ENCODE data around the gene KIF5A. TPM values are rescaled to one million over a fixed set of nuclear protein-coding genes. Genes with fewer than 3 reads are reported as not detected.
A peak's percentile ranks its signal among the peaks of the same experiment; 100 is the strongest.

KIF5A gene
- total and polyA plus RNA-seq, 2 of the 4 experiments (the other 2 are of a cell fraction): 0.15 to 0.18 TPM

DNA sequence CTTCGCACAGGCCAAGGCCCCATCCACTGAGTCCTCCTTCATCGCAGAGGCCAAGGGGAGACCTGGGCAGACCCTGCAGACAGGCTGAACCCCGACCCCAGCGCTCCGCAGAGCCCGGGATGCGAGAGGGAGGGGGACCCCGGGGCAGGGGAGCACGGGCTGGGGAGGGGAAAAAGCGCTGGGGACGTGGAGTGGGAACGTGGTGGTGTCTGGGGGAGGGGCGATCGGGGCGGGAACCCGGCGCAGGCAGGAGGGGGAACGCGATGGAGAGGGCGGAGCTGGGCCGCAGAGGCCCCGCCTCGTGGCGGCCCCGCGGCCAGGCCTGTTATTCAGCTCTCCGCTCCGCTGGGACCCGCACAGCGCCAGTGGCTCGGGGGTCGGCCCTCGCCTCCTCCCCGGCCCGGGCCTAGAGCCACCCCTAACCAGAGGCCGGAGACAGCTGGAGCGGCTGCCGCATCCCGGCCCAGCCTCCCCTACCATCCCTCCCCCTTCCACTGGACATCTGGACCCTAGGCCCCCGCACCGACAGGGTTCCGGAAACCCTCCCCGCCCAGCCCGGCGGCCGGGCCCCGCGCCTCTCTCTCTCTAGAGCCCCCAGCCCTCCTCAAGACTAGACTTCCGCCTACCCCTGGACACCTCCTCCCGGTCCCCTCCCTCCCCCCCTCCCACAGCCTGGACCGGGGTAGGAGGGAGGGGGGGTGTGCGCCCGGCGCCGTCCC is 61.4 kb downstream of the KIF5A start, which contains the start of gene ARHGEF25:
Gene ARHGEF25, plus strand, starts transcription at position 328 of the 719 bp plus-strand sequence. CDS start 460 bp downstream, outside the sequence.
- H2AK5ac ChIP-seq (ENCODE audit: low read depth, low read length): peak within 1 kb of the TSS; percentile 75
- H3K9me1 ChIP-seq (ENCODE audit: insufficient read depth, low read length): peaks cover 11% of the 10 kb centered on the region; the same call in 1 of the 2 replicates
- dilution Hi-C loops (cut with HindIII; ENCODE audit: low sequenced_read_pairs, unreplicated experiment) (no loop called here), intact Hi-C loops (cut with micrococcal nuclease) (no loop called here), in situ Hi-C loops (cut with MboI; ENCODE audit: low sequenced_read_pairs) (no loop called here)
- H2BK5ac ChIP-seq (ENCODE audit: low read depth, low read length, poor library complexity, severe bottlenecking): peak within 1 kb of the TSS; percentile 49
- ChIA-PET POLR2A (ENCODE audit: unreplicated experiment) (interaction anchor here (0.6 kb wide), 2 partner anchors 11 to 117 kb away, joined by 3 to 4 read pairs; no protein-coding TSS in a partner anchor), CTCF (interaction anchor here (1.5 kb wide), 1 partner anchor 28 kb away, joined by 3 read pairs; no protein-coding TSS in a partner anchor)
- peak within 1 kb of the TSS; percentile 93 to 97; a peak in 3 of 4 replicates for H4K8ac ChIP-seq (ENCODE audit: low read depth in 2 of 2, low read length in 2 of 2)
- H3K27me3 ChIP-seq (ENCODE audit: control insufficient read depth, insufficient read depth, low read length): no peaks in the 10 kb centered on the region
- peak within 1 kb of the TSS; percentile 94 for H3K4me2 ChIP-seq (ENCODE audit: low read depth, low read length)
- peaks cover 4% of the 10 kb centered on the region for H3K4me1 ChIP-seq (ENCODE audit: control insufficient read depth, insufficient read depth, low read length)
- no peaks in the 10 kb centered on the region for H4K20me1 ChIP-seq (ENCODE audit: insufficient read depth, low read length)
- H3K36me3 ChIP-seq (ENCODE audit: control insufficient read depth, insufficient read depth, low read length): peaks cover 34% of the 10 kb centered on the region
- BruUV-seq (replicated peaks): no TSS peak
- H2BK15ac ChIP-seq (ENCODE audit: low read depth, low read length): no peak within 1 kb of the TSS; the same call in 2 of the 3 replicates
- 0% methylated on average over 10 of the region's 55 CpGs; no CpG with 5 or more reads in 1 of the 2 experiments for WGBS, 2 experiments (ENCODE audit: extremely low coverage in 2 of 2, insufficient read length in 1 of 2)
- peak within 1 kb of the TSS; percentile 89 for H2AK9ac ChIP-seq (replicated peaks; ENCODE audit: low read depth, low read length, poor library complexity)
- peak within 1 kb of the TSS; percentile 73 for H2BK120ac ChIP-seq (ENCODE audit: low read depth, low read length)
- DNase-seq: peak; percentile 53
- no peaks in the 10 kb centered on the region for H3K9me3 ChIP-seq (ENCODE audit: control insufficient read depth, insufficient read depth, low read length)
- peak within 1 kb of the TSS; percentile 72 for H4K91ac ChIP-seq (ENCODE audit: insufficient read depth, low read depth, low read length)
- peak within 1 kb of the TSS; percentile 85 for H3K27ac ChIP-seq (ENCODE audit: insufficient read depth, low read length)
- H3K9ac ChIP-seq (ENCODE audit: low read depth, low read length): peak within 1 kb of the TSS; percentile 87
- peak within 1 kb of the TSS; percentile 93 for H3K18ac ChIP-seq (ENCODE audit: low read depth, low read length)
- peak within 1 kb of the TSS; percentile 91 for H3K4ac ChIP-seq (ENCODE audit: low read depth, low read length)
- peak within 1 kb of the TSS; percentile 28; the same call in 1 of the 2 replicates for H3K23ac ChIP-seq (ENCODE audit: low read depth, low read length)
- no peak within 1 kb of the TSS for H2BK20ac ChIP-seq (ENCODE audit: low read depth, low read length)
- H3K56ac ChIP-seq (ENCODE audit: extremely low read depth, insufficient read depth, low read length): no peak within 1 kb of the TSS; the same call in 1 of the 2 replicates
- H4K5ac ChIP-seq (ENCODE audit: low read depth, low read length): peak within 1 kb of the TSS; percentile 99
- H2AFZ ChIP-seq (replicated peaks; ENCODE audit: low read length, poor library complexity): peak within 1 kb of the TSS; percentile 92
- H3K4me3 ChIP-seq (ENCODE audit: insufficient read depth, low read depth, low read length): peak within 1 kb of the TSS; percentile 79
- peak; percentile 97 for ATAC-seq (ENCODE audit: low read depth)
- peak within 1 kb of the TSS; percentile 88 for H3K14ac ChIP-seq (replicated peaks; ENCODE audit: low read depth, low read length)
- H3K79me1 ChIP-seq (ENCODE audit: low read depth in 1 of 2, low read length in 2 of 2): peaks cover 0 to 13% of the 10 kb centered on the region in 2 experiments; a peak in 2 of 4 replicates
- no peak for TF ChIP-seq RFX5 (IDR thresholded peaks at IDR 0.05; ENCODE audit: low read depth, low read length)
- no peak for TF ChIP-seq CHD1 (IDR thresholded peaks at IDR 0.05; ENCODE audit: low read depth, low read length)
- TF ChIP-seq, protein P1, sequence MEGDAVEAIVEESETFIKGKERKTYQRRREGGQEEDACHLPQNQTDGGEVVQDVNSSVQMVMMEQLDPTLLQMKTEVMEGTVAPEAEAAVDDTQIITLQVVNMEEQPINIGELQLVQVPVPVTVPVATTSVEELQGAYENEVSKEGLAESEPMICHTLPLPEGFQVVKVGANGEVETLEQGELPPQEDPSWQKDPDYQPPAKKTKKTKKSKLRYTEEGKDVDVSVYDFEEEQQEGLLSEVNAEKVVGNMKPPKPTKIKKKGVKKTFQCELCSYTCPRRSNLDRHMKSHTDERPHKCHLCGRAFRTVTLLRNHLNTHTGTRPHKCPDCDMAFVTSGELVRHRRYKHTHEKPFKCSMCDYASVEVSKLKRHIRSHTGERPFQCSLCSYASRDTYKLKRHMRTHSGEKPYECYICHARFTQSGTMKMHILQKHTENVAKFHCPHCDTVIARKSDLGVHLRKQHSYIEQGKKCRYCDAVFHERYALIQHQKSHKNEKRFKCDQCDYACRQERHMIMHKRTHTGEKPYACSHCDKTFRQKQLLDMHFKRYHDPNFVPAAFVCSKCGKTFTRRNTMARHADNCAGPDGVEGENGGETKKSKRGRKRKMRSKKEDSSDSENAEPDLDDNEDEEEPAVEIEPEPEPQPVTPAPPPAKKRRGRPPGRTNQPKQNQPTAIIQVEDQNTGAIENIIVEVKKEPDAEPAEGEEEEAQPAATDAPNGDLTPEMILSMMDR (conservative IDR thresholded peaks at IDR 0.05; ENCODE audit: low read depth, low read length): no peak
- TF ChIP-seq FOS (IDR thresholded peaks at IDR 0.05; ENCODE audit: low read depth, low read length): no peak
- no peak for TF ChIP-seq MAFK (IDR thresholded peaks at IDR 0.05; ENCODE audit: low read depth, low read length)
- TF ChIP-seq MAZ (IDR thresholded peaks at IDR 0.05; ENCODE audit: borderline replicate concordance, low read depth, low read length): peak; percentile 61; the same call in 1 of the 2 replicates
- TF ChIP-seq, protein P2, sequence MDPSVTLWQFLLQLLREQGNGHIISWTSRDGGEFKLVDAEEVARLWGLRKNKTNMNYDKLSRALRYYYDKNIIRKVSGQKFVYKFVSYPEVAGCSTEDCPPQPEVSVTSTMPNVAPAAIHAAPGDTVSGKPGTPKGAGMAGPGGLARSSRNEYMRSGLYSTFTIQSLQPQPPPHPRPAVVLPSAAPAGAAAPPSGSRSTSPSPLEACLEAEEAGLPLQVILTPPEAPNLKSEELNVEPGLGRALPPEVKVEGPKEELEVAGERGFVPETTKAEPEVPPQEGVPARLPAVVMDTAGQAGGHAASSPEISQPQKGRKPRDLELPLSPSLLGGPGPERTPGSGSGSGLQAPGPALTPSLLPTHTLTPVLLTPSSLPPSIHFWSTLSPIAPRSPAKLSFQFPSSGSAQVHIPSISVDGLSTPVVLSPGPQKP (IDR thresholded peaks at IDR 0.05; ENCODE audit: borderline replicate concordance, low read depth, low read length): no peak
- TF ChIP-seq, protein P3, sequence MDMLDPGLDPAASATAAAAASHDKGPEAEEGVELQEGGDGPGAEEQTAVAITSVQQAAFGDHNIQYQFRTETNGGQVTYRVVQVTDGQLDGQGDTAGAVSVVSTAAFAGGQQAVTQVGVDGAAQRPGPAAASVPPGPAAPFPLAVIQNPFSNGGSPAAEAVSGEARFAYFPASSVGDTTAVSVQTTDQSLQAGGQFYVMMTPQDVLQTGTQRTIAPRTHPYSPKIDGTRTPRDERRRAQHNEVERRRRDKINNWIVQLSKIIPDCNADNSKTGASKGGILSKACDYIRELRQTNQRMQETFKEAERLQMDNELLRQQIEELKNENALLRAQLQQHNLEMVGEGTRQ (IDR thresholded peaks at IDR 0.05; ENCODE audit: low read depth, low read length): no peak
- no peak for TF ChIP-seq BHLHE40 (IDR thresholded peaks at IDR 0.05; ENCODE audit: low read depth, low read length)
- no peak for TF ChIP-seq NFE2L2 (IDR thresholded peaks at IDR 0.05; ENCODE audit: low read depth, low read length)
- no peak for TF ChIP-seq CEBPB (IDR thresholded peaks at IDR 0.05; ENCODE audit: low read depth, low read length)
- no peak for TF ChIP-seq RAD21 (IDR thresholded peaks at IDR 0.05; ENCODE audit: low read length)
- peak; percentile 35; the same call in 1 of the 2 replicates for TF ChIP-seq MXI1 (IDR thresholded peaks at IDR 0.05; ENCODE audit: borderline replicate concordance, low read depth, low read length)
- TF ChIP-seq POLR2A (IDR thresholded peaks at IDR 0.05; ENCODE audit: low read depth, low read length): peak; percentile 67; the same call in 1 of the 2 replicates
